Ovary (tissue), 9 donors: ENCODE measurements around the gene GPR108. TPM values are rescaled to one million over a fixed set of nuclear protein-coding genes. Genes with fewer than 3 reads are reported as not detected.
"Not testable (repeated sequence)": the region's sequence is repeated elsewhere in the genome, so short reads cannot be mapped to it uniquely, and the experiment has no call there.

Experiments
- DNase-seq, 5 donors: peaks; one replicate each; pipeline ENCODE4 v3.0.0-alpha.2; 2019 to 2020
- H3K27ac ChIP-seq, 2 donors: fragments of 200-600 bp; one replicate each; pipeline versions ENCODE4 v1.5.1 to v1.8.0; 2019 to 2022
- H3K27me3 ChIP-seq: fragments of 200-600 bp; one replicate; pipeline ENCODE4 v1.8.0; 2022
- H3K36me3 ChIP-seq: fragments of 200-600 bp; sonication (generic); one replicate; pipeline ENCODE4 v1.5.1; 2019
- H3K4me1 ChIP-seq: one replicate; pipeline ENCODE4 v1.8.1; 2013; ENCODE audit warnings: mild to moderate bottlenecking, moderate library complexity; ENCODE audit not compliant: insufficient read depth
- H3K4me3 ChIP-seq: fragments of 200-600 bp; sonication (generic); one replicate; pipeline ENCODE4 v1.5.1; 2017
- H3K9me3 ChIP-seq, 2 donors: fragments of 200-600 bp in 1 of 2; sonication (generic) in 1 of 2; one replicate each; pipeline versions ENCODE4 v1.5.1 to v1.8.1; 2013 to 2019; ENCODE audit warnings: mild to moderate bottlenecking in 1 of 2, moderate library complexity in 1 of 2
- EP300 ChIP-seq: sonication (generic); formaldehyde crosslinking; IDR thresholded peaks from one replicate; pipeline ENCODE4 v1.6.1; 2017; ENCODE audit warnings: antibody characterized with exemption
- POLR2A ChIP-seq: fragments of 450-650 bp; IDR thresholded peaks from one replicate; pipeline ENCODE4 v1.6.1; 2017; ENCODE audit warnings: antibody characterized with exemption, mild to moderate bottlenecking, moderate library complexity
- WGBS, 3 donors: extraction: QIAGEN DNeasy Blood & Tissue Kit in 1 of 3; methylation state at CpG; one replicate each; pipeline versions ENCODE4 v1.1.5 to v1.1.7; 2013 to 2017; 5-methylcytosine and 5-hydroxymethylcytosine counted together
- intact Hi-C, 4 donors: fragments of 100-400 bp; cut with DNase I; formaldehyde crosslinking; loops; one replicate each; pipeline versions ENCODE4 v1.11.0 to v1.15.1; 2022 to 2023
- polyA plus RNA-seq, 2 donors: library from polyadenylated mRNA; stranded (reverse); fragments of 200-250 nt in 1 of 2; fragments of 350-450 nt in 1 of 2; fragmentation: Illumina TruSeq in 1 of 2; extraction: RNeasy Lipid Tissue Mini Kit (QIAGEN cat#74804) in 1 of 2; gene quantifications; one replicate each; pipeline ENCODE4 v1.2.3, GENCODE V29; 2013 to 2014
- total RNA-seq, 7 donors: library from RNA; depleted of rRNA in 2 of 7; stranded (reverse); fragments of >200 nt in 2 of 7; fragmentation: NEBNext Ultra II Directional in 3 of 7; extraction: Animal tissue kit (Norgen Biotek cat#: 25700) in 3 of 7; gene quantifications; one replicate each; pipeline versions ENCODE4 v1.1.0 to v1.2.4, GENCODE V29; 2016 to 2023
- TF ChIP-seq, protein P1 (sequence below), 3 donors: fragments of 450-650 bp in 2 of 3; fragments of 200-600 bp in 1 of 3; IDR thresholded peaks; one replicate each; pipeline versions ENCODE4 v1.5.1 to v1.8.0; 2016 to 2022; ENCODE audit warnings: antibody characterized with exemption in 3 of 3, mild to moderate bottlenecking in 1 of 3
- donor health status: DM: no; HTN: no; CAD: no; lungs with moderate emphysema.
- donor health status: DM: no; HTN: no; CAD: no.
- donor health status: Bipolar disorder and iron deficiency.
- donor health status: DM: yes; HTN: yes; CAD: no.
- donor health status: DM: no; HTN: no; CAD: no.
- donor health status: DM: yes; HTN: yes; CAD: no.

Gene GPR108
- total and polyA plus RNA-seq, 9 donors = 34.0 to 76.6 (median 61.0) TPM

DNA sequence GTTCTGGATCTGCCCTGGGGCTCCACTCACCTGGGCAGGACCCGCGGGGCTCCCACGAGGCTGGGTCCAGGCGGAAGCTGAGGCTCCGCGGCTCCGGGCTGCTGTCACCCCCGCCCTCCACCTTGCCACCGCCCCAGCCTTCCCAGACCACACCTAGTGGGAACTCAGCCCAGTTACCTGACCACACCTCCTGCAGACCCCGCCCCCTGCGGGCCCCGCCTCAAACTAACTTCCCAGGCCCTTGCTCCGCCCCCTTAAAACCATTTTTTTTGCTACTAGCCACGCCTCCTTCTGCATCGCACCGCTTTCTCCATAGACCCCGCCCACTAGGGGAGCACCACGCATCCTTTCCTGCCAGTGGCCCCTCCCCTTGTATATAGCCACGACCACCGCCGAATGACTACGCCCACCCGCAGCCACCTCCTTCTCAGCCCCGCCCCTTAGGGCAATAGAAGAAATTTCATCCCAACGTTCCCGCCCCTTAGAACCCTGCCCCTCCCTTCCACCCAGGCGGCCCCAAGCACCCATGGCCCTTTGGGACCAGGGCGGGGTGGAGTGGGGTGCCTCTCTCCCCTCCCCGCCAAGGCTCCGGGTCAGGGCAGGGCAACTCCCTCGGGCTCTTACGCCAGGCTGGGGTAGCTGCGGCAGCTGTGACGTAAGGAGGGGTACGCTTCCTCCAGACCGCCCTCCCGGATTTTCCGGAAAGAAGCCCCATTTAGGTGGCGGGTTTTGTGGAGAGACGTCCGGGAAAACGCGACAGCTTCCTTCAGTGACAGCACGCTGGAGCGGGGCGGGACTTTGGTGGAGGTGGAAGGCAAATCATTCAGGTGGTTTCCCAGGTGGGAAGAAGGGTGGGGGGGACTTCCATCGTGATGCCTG lies 30.2 kb upstream of the GPR108 start, which contains the start of gene SH2D3A:
Gene SH2D3A, minus strand, starts transcription at position 79 of the 879 bp plus-strand sequence. CDS start 3,687 bp downstream, outside the sequence.
- peaks cover 2% of the 10 kb centered on the region for H3K4me1 ChIP-seq
- TF ChIP-seq, protein P1, sequence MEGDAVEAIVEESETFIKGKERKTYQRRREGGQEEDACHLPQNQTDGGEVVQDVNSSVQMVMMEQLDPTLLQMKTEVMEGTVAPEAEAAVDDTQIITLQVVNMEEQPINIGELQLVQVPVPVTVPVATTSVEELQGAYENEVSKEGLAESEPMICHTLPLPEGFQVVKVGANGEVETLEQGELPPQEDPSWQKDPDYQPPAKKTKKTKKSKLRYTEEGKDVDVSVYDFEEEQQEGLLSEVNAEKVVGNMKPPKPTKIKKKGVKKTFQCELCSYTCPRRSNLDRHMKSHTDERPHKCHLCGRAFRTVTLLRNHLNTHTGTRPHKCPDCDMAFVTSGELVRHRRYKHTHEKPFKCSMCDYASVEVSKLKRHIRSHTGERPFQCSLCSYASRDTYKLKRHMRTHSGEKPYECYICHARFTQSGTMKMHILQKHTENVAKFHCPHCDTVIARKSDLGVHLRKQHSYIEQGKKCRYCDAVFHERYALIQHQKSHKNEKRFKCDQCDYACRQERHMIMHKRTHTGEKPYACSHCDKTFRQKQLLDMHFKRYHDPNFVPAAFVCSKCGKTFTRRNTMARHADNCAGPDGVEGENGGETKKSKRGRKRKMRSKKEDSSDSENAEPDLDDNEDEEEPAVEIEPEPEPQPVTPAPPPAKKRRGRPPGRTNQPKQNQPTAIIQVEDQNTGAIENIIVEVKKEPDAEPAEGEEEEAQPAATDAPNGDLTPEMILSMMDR (IDR thresholded peaks at IDR 0.05) = no peak
- no peak for TF ChIP-seq POLR2A
- no peak for TF ChIP-seq EP300
- no peak within 1 kb of the TSS for H3K4me3 ChIP-seq
- intact Hi-C loops = loop anchor here in 1 of 4 donors (10.0 kb wide), 1 partner anchor 133 kb away; no protein-coding TSS in a partner anchor
- peaks cover 8% of the 10 kb centered on the region for H3K27me3 ChIP-seq
- H3K9me3 ChIP-seq = no peaks in the 10 kb centered on the region
- no peaks in the 10 kb centered on the region for H3K36me3 ChIP-seq
- 3% methylated on average over 47 of the region's 47 CpGs for WGBS, 3 donors
- no peak within 1 kb of the TSS for H3K27ac ChIP-seq
- DNase-seq = peak in 1 of 5 donors; percentile 37

DNA sequence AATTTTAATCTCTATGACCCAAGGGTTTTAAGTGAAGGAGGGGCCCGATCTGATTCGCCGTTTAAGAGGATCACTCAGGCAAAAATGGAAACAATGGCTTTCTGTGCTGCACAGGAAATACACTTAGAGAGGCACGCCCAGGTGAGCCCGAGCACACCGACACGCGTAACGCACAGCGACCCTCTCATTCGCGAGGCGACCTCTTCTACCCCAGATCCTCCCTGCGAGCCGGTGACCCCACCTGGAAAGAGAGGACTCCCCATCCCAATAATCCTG lies 29.6 kb upstream of the GPR108 start:
- intact Hi-C loops = loop anchor here in 1 of 4 donors (10.0 kb wide), 1 partner anchor 132 kb away; no protein-coding TSS in a partner anchor
- Histone ChIP-seq H3K27ac (no peak overlapping the region), H3K36me3 (no peaks in the 10 kb centered on the region), H3K9me3 (no peaks in the 10 kb centered on the region), H3K4me3 (no peak overlapping the region), H3K4me1 (peaks cover 2% of the 10 kb centered on the region), H3K27me3 (peaks cover 8% of the 10 kb centered on the region)
- TF ChIP-seq POLR2A (no peak), EP300 (no peak)
- TF ChIP-seq, protein P1 (IDR thresholded peaks at IDR 0.05) = no peak
- no peak for DNase-seq
- 1 to 3% (median 2%) methylated on average over 15 of the region's 15 CpGs for WGBS, 3 donors

DNA sequence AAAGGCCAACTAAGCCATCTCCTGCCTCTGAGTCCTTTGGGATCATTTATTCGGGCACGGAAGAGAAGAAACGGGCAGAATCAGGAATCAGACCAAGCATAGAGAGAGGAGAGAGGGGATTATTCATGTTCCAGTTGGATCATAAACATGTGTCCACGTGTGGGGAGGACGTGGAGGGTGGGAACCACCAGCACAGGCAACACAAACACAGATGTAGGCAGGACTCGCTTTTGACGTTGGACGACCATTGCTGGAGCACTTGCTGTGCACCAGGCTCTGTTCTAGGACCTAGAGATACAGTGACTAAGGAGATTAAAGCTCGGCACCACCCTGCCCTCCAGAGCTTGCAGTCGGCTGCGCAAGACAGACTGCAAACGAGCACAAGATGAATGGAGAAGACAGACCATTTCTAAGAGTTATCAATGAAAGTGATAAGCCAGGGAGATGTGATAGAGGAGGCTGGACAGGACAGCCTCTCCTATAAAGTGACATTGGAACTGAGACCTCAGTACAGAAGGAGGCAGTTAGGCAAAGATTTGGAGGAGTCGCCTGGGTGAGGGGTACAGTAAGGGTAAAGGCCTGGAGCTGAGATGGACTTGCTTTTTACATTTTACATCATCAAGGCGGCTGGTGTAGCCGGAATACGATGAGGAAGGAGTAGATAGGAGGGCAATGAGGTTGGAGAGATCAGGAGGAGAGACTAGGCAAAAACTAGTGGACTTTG lies 29.1 kb upstream of the GPR108 start:
- H3K9me3 ChIP-seq = no peaks in the 10 kb centered on the region
- H3K4me3 ChIP-seq = no peak overlapping the region
- 15 to 27% (median 18%) methylated on average over 16 of the region's 16 CpGs for WGBS, 3 donors
- H3K27ac ChIP-seq = no peak overlapping the region
- TF ChIP-seq POLR2A = no peak
- TF ChIP-seq, protein P1 (IDR thresholded peaks at IDR 0.05) = no peak
- TF ChIP-seq EP300 = no peak
- H3K4me1 ChIP-seq = peaks cover 2% of the 10 kb centered on the region
- intact Hi-C loops = loop anchor here in 1 of 4 donors (10.0 kb wide), 1 partner anchor 132 kb away; no protein-coding TSS in a partner anchor
- peaks cover 8% of the 10 kb centered on the region for H3K27me3 ChIP-seq
- H3K36me3 ChIP-seq = no peaks in the 10 kb centered on the region
- DNase-seq = no peak

DNA sequence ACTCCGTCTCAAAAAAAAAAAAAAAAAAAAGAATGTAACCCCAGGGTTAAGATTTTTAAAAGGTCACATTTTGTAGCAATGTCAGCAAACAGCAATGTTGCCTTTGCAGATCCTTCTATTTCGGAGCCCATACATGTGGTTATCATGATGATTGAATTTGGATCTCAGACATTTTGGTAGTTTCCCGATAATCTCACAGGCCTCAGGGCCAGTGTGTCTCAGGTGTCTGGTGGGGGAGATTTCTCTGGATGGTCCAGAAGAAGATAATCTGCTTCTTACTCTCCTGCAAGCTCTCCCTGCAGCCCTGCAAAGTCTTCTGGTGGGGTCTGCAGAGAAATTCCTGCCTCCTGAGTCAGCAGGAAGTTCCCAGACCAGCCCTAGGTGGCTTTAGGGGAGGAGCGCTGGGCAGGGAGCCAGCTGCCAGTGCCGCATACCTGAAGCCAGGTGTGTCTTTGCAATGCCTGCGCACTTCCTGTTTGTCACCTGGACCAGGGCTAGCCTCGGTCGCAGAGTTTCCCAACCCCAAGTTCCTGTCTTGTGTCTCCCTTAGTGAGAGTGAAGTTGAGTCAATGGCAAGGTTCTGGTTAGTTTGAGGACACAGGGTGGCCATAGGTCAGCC lies 28.5 kb upstream of the GPR108 start:
- no peak for DNase-seq
- Histone ChIP-seq H3K27ac (no peak overlapping the region), H3K36me3 (no peaks in the 10 kb centered on the region), H3K4me1 (peaks cover 2% of the 10 kb centered on the region), H3K27me3 (peaks cover 8% of the 10 kb centered on the region), H3K9me3 (no peaks in the 10 kb centered on the region), H3K4me3 (no peak overlapping the region)
- intact Hi-C loops = loop anchor here in 1 of 4 donors (10.0 kb wide), 1 partner anchor 131 kb away; no protein-coding TSS in a partner anchor
- 22 to 34% (median 24%) methylated on average over 8 of the region's 8 CpGs for WGBS, 3 donors
- TF ChIP-seq POLR2A (no peak), EP300 (no peak)
- TF ChIP-seq, protein P1 (IDR thresholded peaks at IDR 0.05) = no peak

DNA sequence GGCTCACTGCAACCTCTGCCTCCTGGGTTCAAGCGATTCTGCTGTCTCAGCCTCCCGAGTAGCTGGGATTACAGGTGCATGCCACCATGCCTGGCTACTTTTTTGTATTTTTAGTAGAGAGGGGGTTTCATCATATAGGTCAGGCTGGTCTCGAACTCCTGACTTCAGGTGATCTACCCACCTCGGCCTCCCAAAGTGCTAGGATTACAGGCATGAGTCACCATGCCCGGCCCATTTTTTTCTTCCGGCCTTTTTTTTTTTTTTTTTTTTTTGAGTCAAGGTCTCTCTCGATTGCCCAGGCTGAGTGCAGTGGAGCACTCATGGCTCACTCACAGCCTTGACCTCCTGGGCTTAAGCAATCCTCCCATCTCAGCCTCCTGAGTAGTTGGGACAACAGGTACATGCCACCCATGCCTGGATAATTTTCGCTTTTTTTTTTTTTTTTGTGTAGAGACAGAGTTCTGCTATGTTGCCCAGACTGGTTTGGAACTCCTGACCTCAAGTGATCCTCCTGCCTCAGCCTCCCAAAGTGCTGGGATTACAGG lies 24.9 kb upstream of the GPR108 start:
- not testable (repeated sequence) for DNase-seq, H3K36me3 ChIP-seq, H3K9me3 ChIP-seq, H3K27ac ChIP-seq, H3K4me1 ChIP-seq, H3K27me3 ChIP-seq, H3K4me3 ChIP-seq
- WGBS, 3 donors = 66 to 69% (median 69%) methylated on average over 8 of the region's 8 CpGs
- intact Hi-C loops = loop anchor here in 1 of 4 donors (10.0 kb wide), 1 partner anchor 128 kb away; no protein-coding TSS in a partner anchor
